CD4-positive, alpha-beta T cell treated with Interleukin-4 for 1 hour (primary cell): Measurements from ENCODE around the gene TNFSF9.
"Not testable (repeated sequence)": the region's sequence is repeated elsewhere in the genome, so short reads cannot be mapped to it uniquely, and the experiment has no call there.

Source experiments
- DNase-seq, 2 donors: peaks; one replicate each; pipeline ENCODE4 v3.0.0-alpha.2; 2020 to 2022

Gene TNFSF9

DNA sequence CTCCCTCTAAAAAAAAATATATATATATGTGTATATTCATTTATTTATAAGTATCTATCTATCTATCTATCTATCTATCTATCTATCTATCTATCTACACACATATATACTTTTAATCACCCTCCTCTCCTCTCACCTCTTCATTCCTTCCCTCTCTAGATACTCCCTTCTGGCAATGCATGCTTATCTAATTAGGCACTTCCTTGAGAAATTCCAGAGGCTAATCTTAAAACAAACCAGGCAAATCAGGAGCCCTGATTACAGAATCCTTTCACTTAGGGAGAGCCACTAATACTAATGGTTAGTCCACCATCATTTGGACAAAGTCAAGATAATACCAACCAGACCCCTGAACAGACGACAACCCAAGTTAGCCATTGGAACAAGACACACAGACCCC is 42.5 kb downstream of the TNFSF9 start:
- no peak for DNase-seq

GRCh38 chr19:6576869-6577475 is 46.1 kb downstream of the TNFSF9 start:
- DNase-seq, result no peak

DNA sequence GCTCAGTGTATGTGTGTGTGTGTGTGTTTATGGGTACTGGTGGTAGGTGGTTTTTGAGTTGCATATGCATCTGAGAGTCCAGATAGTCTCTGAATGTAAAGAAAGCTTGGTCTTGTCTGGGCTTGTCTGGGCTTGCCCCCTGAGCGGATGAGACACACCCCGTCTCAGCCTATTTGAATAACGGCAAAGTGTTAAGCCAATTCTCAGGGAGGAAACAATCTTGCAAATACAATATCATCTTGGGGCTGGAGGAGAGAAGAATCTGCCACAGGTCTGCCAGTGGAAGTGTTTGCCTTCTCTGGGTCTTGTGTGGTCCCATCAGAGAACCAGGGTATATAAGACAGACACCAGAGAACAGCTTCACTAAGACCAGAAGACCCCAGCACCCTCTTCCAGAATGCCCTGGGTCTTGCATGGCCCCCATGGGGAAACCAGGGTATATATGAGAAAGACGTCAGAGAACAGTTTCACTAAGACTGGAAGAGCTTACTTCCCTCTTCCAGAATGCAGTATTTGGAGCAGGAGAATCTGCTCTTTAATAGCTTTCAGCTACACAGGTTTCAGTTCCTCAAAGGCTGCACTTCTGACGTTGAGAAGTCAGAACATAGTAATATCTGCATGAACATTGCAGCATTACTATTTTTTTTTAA is 46.8 kb downstream of the TNFSF9 start:
- peak; percentile 38 to 44 for DNase-seq

GRCh38 chr19:6579450-6580178 is 48.8 kb downstream of the TNFSF9 start:
- DNase-seq, result no peak

DNA sequence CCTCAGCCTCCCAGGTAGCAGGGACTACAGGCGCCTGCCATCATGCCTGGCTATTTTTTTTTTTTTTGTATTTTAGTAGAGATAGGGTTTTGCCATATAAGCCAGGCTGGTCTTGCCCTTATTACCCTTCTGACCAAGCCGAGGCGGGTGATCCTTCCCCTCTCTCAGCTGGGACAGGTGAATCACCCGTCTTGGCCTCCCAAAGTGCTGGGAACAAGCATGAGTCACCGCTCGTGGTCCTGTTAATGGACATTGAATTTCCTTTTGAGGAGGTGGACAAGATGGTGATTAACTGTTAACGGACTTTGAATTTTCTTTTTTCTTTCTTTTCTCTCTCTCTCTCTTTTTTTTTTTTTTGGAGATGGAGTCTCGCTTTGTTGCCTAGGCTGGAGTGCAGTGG is 49.5 kb downstream of the TNFSF9 start:
- DNase-seq, result no peak

- not testable (repeated sequence) for DNase-seq
Observed at GRCh38 chr19:6582515-6583484, 52.0 kb downstream of the TNFSF9 start.
